AG04450 (cell line): ENCODE data around the gene OSBPL5. TPM values are rescaled to one million over a fixed set of nuclear protein-coding genes. Genes with fewer than 3 reads are reported as not detected.

Source experiments
- CTCF ChIA-PET: fragments of 300-600, 350-600 bp; formaldehyde crosslinking; extraction: SDS; loops from one replicate; lab custom pipeline; 2022; ENCODE audit warnings: antibody characterized with exemption, inconsistent platforms; lab: Charles Lee
- POLR2A ChIA-PET: fragments of 350-600 bp; formaldehyde crosslinking; extraction: SDS; loops from one replicate; lab custom pipeline; 2021; ENCODE audit warnings: antibody characterized with exemption, inconsistent platforms; lab: Yijun Ruan, JAX
- DNase-seq: peaks from one replicate; pipeline ENCODE4 v3.0.0-alpha.2; 2011; ENCODE audit warnings: low read depth, low spot score
- H3K27ac ChIP-seq: one replicate; pipeline ENCODE4 v1.5.1; 2012; ENCODE audit warnings: low read depth, low read length, control low read depth
- H3K27me3 ChIP-seq: one replicate; pipeline ENCODE4 v1.6.0; 2012; ENCODE audit warnings: low read length; ENCODE audit not compliant: control insufficient read depth, insufficient read depth
- H3K4me3 ChIP-seq: 2 replicates; pipeline ENCODE4 v1.5.1; 2011; ENCODE audit warnings: mild to moderate bottlenecking, low read depth, low read length, control low read depth
- H3K9me3 ChIP-seq: 2 replicates; pipeline ENCODE4 v1.5.1; 2012; ENCODE audit warnings: low read length; ENCODE audit not compliant: control insufficient read depth, insufficient read depth
- polyA plus RNA-seq: library from polyadenylated mRNA; depleted of rRNA; stranded (reverse); fragments of >200 nt; gene quantifications from 2 replicates; pipeline ENCODE4 v1.2.3, GENCODE V29; 2011
- TF ChIP-seq, protein P1 (sequence below): IDR thresholded peaks from 2 replicates; pipeline ENCODE4 v1.5.1; 2011; ENCODE audit warnings: low read depth, low read length, control low read depth, inconsistent platforms

Gene OSBPL5
- polyA plus RNA-seq, 1 experiment = 7.4 TPM

DNA sequence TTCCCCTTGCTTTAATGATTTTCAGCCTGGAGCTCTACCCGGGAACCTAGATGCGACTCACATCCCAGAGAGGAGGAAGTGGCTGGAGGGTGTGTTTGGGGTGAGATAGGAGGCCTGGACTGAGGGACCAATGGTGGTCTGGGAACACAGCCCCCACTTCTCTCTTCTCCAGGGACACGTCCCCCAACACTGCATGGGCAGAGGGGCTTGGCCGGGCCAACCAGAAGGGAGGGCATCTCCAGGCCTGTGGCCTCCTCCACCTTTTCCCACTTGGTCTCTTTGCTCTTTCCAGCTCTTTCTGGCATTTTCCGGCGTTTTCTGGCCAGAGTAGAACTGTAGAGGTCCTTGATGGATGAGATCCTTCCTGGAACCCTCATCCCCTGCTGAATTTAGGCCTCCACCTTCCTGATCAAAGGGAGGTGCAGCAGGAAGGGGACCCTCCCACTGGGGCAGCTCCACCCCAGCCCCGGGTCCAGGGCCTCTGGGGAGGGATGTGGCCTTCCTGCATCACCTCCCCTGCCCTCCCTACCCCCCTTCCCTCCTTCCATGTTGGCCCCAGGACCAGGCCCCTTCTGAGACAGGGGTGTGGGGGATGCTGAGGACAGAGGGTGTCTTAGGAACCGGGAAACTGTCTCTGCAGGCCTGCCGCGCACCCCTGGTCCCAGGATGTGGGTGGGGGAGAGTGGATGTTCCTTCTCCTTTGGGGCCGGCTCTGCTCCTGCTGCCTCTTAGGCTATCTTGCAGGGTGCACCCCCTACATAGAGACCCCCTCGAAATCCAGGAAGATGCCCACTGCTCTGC, 29.1 kb upstream of the OSBPL5 start:
- Histone ChIP-seq H3K9me3 (peaks cover 4% of the 10 kb centered on the region), H3K4me3 (no peak overlapping the region), H3K27me3 (peaks cover 24% of the 10 kb centered on the region), H3K27ac (no peak overlapping the region)
- DNase-seq = no peak
- TF ChIP-seq, protein P1, sequence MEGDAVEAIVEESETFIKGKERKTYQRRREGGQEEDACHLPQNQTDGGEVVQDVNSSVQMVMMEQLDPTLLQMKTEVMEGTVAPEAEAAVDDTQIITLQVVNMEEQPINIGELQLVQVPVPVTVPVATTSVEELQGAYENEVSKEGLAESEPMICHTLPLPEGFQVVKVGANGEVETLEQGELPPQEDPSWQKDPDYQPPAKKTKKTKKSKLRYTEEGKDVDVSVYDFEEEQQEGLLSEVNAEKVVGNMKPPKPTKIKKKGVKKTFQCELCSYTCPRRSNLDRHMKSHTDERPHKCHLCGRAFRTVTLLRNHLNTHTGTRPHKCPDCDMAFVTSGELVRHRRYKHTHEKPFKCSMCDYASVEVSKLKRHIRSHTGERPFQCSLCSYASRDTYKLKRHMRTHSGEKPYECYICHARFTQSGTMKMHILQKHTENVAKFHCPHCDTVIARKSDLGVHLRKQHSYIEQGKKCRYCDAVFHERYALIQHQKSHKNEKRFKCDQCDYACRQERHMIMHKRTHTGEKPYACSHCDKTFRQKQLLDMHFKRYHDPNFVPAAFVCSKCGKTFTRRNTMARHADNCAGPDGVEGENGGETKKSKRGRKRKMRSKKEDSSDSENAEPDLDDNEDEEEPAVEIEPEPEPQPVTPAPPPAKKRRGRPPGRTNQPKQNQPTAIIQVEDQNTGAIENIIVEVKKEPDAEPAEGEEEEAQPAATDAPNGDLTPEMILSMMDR = no peak
- ChIA-PET CTCF (interaction anchor here (1.1 kb wide), 1 partner anchor 218 kb away, joined by 3 read pairs; no protein-coding TSS in a partner anchor), POLR2A (no interaction called here)

DNA sequence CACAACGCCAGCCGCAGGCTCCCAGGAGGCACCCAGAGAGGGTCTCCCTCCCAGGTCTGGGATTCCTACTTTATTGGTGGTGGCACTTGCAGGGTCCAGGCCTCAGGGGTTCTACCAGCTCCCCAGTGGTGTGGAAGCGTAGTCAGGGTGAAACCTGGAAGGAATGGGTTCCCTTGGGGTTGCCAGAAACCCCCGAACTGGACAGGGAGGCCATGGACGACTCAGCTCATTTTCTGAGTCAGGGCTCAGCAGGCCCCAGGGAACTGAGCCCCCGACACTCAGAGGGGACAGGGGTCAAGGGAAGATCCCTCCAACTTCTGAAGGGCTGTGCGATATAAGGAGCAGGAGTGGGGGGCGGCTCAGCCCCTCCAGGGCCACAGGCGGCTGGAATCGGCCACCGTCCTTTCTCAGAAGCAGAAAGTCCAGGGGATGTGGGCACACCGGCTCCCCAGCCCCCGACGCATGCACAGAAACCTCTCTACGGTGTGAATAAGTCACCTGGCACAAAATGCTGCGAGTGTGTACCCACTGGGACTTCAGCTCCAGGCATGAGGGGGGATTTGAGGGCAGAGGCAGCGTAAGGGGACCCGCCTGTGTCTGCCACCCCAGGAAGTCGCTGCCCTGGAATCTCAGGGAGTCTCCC, 28.4 kb upstream of the OSBPL5 start:
- CTCF ChIA-PET = no interaction called here
- no peak for DNase-seq
- Histone ChIP-seq H3K4me3 (no peak overlapping the region), H3K27me3 (peaks cover 26% of the 10 kb centered on the region), H3K9me3 (peaks cover 4% of the 10 kb centered on the region), H3K27ac (no peak overlapping the region)
- TF ChIP-seq, protein P1 = no peak
- POLR2A ChIA-PET = no interaction called here

DNA sequence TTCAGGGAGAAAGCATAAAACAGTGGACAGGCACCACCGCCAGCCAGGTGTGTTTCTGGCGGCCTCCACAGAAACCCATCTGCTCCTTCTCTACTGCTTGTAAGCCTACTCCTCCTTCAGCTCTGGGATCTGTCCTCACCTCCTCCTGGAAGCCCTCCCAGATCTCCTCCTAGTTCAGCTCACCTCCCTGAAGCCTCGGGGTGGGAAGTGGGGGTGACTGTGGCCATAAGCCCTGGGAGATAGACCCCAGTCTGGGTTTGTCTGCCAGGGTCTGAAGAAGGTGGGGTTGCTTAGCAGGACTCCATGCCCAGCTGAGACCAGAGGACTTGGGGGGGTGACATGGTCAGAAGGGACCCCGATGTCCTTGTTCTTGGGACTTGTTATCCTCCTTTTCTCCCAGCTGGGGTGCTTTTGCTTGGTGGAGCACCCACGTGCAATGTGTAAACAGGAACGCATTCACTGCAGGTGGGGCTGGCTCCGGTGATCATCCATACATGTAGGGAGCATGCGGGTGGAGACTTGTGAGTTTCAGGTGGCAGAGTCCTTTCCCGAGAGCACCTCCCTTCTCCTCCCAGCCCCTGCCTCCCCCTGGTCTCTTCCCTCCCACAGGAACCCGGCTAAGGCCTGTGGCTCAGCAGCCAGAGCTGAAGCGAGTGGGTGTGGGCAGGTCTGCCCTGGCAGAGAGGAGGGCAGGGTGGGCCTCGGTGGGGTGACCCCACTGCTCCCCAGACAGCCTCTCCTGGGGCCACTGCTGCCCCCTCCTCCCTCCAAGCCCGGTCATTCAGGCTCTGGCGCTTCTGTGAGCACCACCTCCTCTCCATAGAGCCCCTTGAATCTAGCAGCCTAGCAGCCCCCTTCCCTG, 27.6 kb upstream of the OSBPL5 start:
- Histone ChIP-seq H3K27ac (no peak overlapping the region), H3K4me3 (no peak overlapping the region), H3K27me3 (peaks cover 21% of the 10 kb centered on the region), H3K9me3 (peaks cover 4% of the 10 kb centered on the region)
- ChIA-PET CTCF (no interaction called here), POLR2A (no interaction called here)
- no peak for DNase-seq
- TF ChIP-seq, protein P1 = no peak

DNA sequence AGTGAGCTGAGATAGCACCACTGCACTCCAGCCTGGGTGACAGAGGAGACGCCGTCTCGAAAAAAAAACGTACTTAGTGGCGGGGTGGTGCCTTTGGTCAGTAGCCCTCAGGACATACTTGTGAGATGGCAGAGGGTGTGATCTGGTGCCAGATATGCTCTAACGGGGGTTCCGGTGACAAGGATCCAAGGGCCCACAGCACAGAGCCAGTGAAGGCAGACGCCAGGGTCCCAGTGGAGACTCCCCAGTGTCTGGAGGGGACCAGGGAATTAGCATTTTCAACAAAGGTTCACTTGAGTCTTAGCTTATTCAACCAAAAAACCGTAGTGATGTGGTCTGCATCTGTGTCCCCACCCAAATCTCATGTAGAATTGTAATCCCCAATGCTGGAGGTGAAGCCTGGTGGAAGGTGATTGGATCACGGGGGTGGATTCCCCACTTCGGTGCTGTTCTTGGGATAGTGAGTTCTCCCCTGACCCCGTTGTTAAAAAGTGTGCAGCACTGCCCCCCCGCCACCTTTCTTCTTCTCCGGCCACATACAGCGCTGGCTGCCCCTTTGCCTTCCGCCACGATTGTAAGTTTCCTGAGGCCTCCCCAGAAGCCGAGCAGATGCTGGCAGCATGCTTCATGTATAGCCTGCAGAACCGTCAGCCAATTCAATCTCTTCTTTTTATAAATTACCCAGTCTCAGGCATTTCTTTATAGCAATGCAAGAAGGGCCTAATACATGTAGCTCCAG, 26.6 kb upstream of the OSBPL5 start:
- Histone ChIP-seq H3K27ac (no peak overlapping the region), H3K9me3 (peaks cover 4% of the 10 kb centered on the region), H3K4me3 (no peak overlapping the region), H3K27me3 (peaks cover 25% of the 10 kb centered on the region)
- POLR2A ChIA-PET = no interaction called here
- TF ChIP-seq, protein P1 = no peak
- no peak for DNase-seq
- CTCF ChIA-PET = no interaction called here
